Adipocyte (in vitro differentiated cells): Measurements from ENCODE around the gene GET4.

Experiments used
- DNase-seq: peaks from one replicate; pipeline ENCODE4 v3.0.0-alpha.2; 2015; ENCODE audit warnings: low read depth
- H3K27me3 ChIP-seq: replicated peaks from 2 replicates; pipeline ENCODE4 v1.7.0; 2013; ENCODE audit warnings: mild to moderate bottlenecking, low read length, moderate library complexity; ENCODE audit not compliant: control insufficient read depth, insufficient read depth
- H3K36me3 ChIP-seq: 2 replicates; pipeline ENCODE4 v1.7.0; 2013; ENCODE audit warnings: low read length, mild to moderate bottlenecking, moderate library complexity; ENCODE audit not compliant: control insufficient read depth, insufficient read depth, severe bottlenecking
- H3K4me1 ChIP-seq: 2 replicates; pipeline ENCODE4 v1.7.0; 2013; ENCODE audit warnings: mild to moderate bottlenecking, low read length, moderate library complexity; ENCODE audit not compliant: control insufficient read depth, insufficient read depth
- H3K4me3 ChIP-seq: 2 replicates; pipeline ENCODE4 v1.7.0; 2013; ENCODE audit warnings: mild to moderate bottlenecking, low read length, moderate library complexity
- H3K9ac ChIP-seq: 2 replicates; pipeline ENCODE4 v1.7.0; 2013; ENCODE audit warnings: mild to moderate bottlenecking, low read length, moderate library complexity
- H3K9me3 ChIP-seq: 2 replicates; pipeline ENCODE4 v1.7.0; 2013; ENCODE audit warnings: mild to moderate bottlenecking, low read length, moderate library complexity; ENCODE audit not compliant: control insufficient read depth

GET4 gene

GRCh38 chr7:913736-914520 is 37.6 kb downstream of the GET4 start:
- no peak for DNase-seq
- no peak overlapping the region for H3K4me3 ChIP-seq
- no peaks in the 10 kb centered on the region for H3K36me3 ChIP-seq
- no peaks in the 10 kb centered on the region for H3K9me3 ChIP-seq
- no peak overlapping the region for H3K9ac ChIP-seq
- peaks cover 7% of the 10 kb centered on the region for H3K4me1 ChIP-seq
- H3K27me3 ChIP-seq: no peaks in the 10 kb centered on the region

- H3K4me3 ChIP-seq: no peak overlapping the region
- H3K36me3 ChIP-seq: no peaks in the 10 kb centered on the region
- peaks cover 4% of the 10 kb centered on the region for H3K4me1 ChIP-seq
- H3K27me3 ChIP-seq: no peaks in the 10 kb centered on the region
- H3K9me3 ChIP-seq: no peaks in the 10 kb centered on the region
- H3K9ac ChIP-seq: no peak overlapping the region
- no peak for DNase-seq
These were observed 38.3 kb downstream of the GET4 start for GRCh38 chr7:914521-915194.

- Histone ChIP-seq H3K9ac (no peak overlapping the region), H3K4me3 (no peak overlapping the region)
- no peak for DNase-seq
These were observed 39.2 kb downstream of the GET4 start for GRCh38 chr7:915291-916218.

GRCh38 chr7:916291-916941 is 40.1 kb downstream of the GET4 start:
- no peaks in the 10 kb centered on the region for H3K9me3 ChIP-seq
- DNase-seq: no peak

More at GRCh38 chr7:915291-916218, 39.2 kb downstream of the GET4 start:
- Histone ChIP-seq H3K27me3 (peaks cover under 1% of the 10 kb centered on the region), H3K36me3 (no peaks in the 10 kb centered on the region), H3K9me3 (no peaks in the 10 kb centered on the region), H3K4me1 (peaks cover 4% of the 10 kb centered on the region)

GRCh38 chr7:917255-918117 is 41.1 kb downstream of the GET4 start:
- Histone ChIP-seq H3K9ac (no peak overlapping the region), H3K4me3 (no peak overlapping the region), H3K4me1 (peaks cover 4% of the 10 kb centered on the region), H3K27me3 (peaks cover 13% of the 10 kb centered on the region), H3K36me3 (no peaks in the 10 kb centered on the region), H3K9me3 (no peaks in the 10 kb centered on the region)
- no peak for DNase-seq

More at GRCh38 chr7:916291-916941, 40.1 kb downstream of the GET4 start:
- H3K4me1 ChIP-seq: peaks cover 4% of the 10 kb centered on the region
- H3K27me3 ChIP-seq: peaks cover 10% of the 10 kb centered on the region
- H3K9ac ChIP-seq: no peak overlapping the region
- no peak overlapping the region for H3K4me3 ChIP-seq
- H3K36me3 ChIP-seq: no peaks in the 10 kb centered on the region

GRCh38 chr7:918118-918425 is 41.7 kb downstream of the GET4 start:
- no peak for DNase-seq
- Histone ChIP-seq H3K9me3 (no peaks in the 10 kb centered on the region), H3K9ac (no peak overlapping the region), H3K4me3 (no peak overlapping the region), H3K4me1 (peaks cover 6% of the 10 kb centered on the region), H3K27me3 (peaks cover 13% of the 10 kb centered on the region), H3K36me3 (no peaks in the 10 kb centered on the region)

- Histone ChIP-seq H3K4me1 (peaks cover 9% of the 10 kb centered on the region), H3K27me3 (peaks cover 13% of the 10 kb centered on the region), H3K9me3 (no peaks in the 10 kb centered on the region), H3K4me3 (no peak overlapping the region), H3K9ac (no peak overlapping the region), H3K36me3 (no peaks in the 10 kb centered on the region)
- no peak for DNase-seq
These were observed 42.2 kb downstream of the GET4 start for GRCh38 chr7:918441-919113.

- DNase-seq: no peak
- H3K36me3 ChIP-seq: no peaks in the 10 kb centered on the region
These were observed 42.7 kb downstream of the GET4 start for GRCh38 chr7:919114-919442.

GRCh38 chr7:919924-920341 is 43.6 kb downstream of the GET4 start:
- peaks cover 9% of the 10 kb centered on the region for H3K4me1 ChIP-seq
- peaks cover 13% of the 10 kb centered on the region for H3K27me3 ChIP-seq
- H3K4me3 ChIP-seq: no peak overlapping the region
- no peak overlapping the region for H3K9ac ChIP-seq
- no peak for DNase-seq
- H3K9me3 ChIP-seq: no peaks in the 10 kb centered on the region
- no peaks in the 10 kb centered on the region for H3K36me3 ChIP-seq

More at GRCh38 chr7:919114-919442, 42.7 kb downstream of the GET4 start:
- H3K9me3 ChIP-seq: no peaks in the 10 kb centered on the region
- H3K4me3 ChIP-seq: no peak overlapping the region
- H3K27me3 ChIP-seq: peaks cover 13% of the 10 kb centered on the region
- no peak overlapping the region for H3K9ac ChIP-seq
- H3K4me1 ChIP-seq: peaks cover 9% of the 10 kb centered on the region
